GM11168 (cell line): ENCODE results near the gene MRPS23.

ENCODE experiments used
- in situ Hi-C: fragments of 300-500 bp; cut with MboI; formaldehyde crosslinking; loops from one replicate; pipeline ENCODE4 v1.12.0; 2022; ENCODE audit warnings: low sequenced_read_pairs; ENCODE audit not compliant: unreplicated experiment

Gene MRPS23

DNA sequence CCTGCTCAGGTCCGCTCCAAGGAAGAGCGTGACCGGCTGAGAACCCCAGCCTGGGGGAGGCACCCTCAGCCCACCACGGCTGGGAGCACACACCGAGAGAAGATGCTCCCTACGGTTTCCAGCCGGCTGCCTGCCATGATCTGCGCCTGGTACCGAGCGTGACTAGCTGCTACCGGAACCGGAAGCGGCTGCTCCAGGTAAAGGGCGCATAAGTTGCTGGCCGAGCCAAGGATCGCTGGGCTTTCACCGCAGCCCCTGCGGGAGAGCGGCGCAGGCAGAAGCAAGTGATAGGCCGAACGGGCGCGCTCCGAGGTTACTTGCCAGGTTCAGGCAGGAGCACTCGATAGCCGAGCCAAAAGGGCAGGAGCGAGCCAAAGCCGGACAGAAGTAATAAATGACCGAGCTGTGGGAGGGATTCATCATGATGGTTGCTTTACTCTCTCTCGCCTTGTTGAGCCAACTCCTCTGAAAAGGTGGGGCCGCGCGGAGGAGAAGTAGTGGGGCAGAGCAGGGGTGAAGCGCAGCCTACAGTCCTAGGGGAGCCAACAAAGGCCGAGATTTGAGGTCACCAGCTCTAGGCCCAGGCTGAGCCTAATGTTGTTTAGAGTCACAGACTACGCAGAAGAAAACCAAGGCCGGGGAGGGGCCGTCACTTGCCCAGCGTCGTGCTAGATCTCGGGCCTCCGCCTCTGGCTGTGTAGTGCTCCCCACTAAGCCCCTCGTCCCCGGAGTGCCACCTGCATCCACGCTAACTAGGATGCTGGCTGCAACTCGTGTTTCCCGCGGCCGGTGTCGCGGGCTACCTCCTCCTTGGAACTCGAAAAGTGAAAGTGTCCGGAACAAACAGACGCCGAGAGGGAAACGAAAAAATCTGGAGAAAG lies at the start of gene MRPS23:
TSS of gene MRPS23 (minus strand) at position 171 of the 881 bp plus-strand sequence. CDS start at position 137, 34 bp downstream.
- in situ Hi-C loops: loop anchor here (10.0 kb wide), 1 partner anchor 265 kb away; no protein-coding TSS in a partner anchor

DNA sequence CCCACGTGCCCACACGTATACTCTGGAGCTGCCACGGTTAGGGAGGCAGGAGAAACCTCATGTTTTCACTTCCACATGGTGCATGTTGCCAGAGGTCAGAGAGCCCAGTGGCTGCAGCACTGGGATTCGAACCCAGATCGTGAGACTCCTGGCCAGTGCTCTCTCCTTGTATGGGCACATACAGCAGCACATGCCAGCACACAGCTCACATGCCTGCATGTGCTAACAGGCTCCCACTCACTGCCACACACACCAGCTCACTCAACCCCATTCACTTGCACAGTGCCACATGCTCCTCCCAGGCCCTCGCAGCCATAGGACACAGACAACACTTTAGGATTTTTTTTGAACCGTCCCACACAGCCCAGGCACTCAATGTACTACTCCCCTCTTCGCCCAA lies 49.5 kb upstream of the MRPS23 start:
- in situ Hi-C loops: no loop called here

DNA sequence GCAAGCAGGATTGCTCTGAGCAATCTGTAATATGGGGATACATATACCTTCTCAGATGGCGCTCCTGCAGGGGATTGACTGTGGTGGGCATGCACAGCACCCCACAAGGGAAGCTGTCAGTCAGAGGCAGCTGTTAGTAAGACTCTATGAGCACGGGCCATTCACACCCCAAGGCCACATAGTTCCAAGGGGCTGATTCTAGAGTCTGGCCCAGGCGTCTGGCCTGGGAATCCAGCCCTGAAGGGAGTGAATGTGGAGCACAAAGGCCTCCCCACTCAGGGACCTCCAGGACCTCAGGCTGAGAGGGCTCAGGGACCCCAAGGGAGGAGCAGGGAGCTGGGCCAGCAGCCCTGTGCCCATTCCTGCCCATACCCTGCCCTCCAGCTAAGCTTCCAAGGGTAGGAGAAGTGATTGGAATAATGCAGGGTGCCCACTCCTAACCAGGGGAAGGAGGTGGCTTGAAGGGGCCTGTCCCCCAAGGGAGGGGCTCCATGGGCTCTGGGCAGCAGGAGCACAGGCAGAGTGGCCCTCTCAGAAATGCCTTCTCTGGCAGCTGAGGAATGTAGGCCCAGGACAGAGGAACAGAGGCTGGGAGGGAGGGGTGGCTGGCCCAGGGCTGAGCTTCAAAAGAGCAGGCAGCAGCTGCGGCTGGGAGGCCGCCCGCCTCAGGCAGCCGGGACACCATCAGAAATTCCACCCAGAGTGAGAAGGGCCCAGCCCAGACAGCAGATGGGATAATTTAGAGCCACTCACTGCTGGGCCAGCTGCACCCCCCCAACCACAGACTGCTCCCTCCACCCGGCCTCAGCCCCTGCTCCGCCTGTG lies 48.9 kb upstream of the MRPS23 start:
- in situ Hi-C loops: no loop called here

DNA sequence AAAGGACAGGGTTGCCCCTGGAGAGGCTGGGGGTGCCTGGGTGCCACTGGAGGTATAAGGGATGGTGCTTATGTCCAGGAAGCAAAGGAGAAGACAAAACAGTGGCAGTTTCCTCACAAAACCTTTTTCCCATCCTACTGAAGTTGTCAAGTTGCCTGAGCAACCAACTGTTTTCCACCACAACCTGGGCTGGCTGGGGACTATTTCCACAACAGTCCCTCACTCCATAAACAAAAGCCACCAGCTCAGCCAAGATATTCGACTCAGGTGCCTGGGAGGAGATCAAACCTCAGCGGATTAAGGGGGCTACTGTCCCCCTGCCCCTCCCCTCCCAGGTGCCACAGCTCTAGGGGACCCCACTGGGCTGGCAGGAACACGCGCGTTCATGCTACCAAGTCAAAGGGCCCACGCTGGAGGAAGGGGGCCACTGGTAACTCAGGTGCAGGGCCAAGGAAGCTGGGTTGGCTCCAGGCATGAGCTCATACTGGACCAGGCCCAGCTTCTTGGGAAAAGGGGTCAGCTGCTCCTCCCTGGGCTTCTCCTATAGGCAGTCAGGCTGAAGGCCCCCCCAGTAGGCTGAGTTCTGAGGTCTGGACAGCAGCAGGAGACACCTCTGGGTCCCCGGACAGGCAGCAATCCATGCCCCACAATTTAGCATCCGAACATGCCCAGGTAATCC lies 45.7 kb upstream of the MRPS23 start:
- in situ Hi-C loops: no loop called here

DNA sequence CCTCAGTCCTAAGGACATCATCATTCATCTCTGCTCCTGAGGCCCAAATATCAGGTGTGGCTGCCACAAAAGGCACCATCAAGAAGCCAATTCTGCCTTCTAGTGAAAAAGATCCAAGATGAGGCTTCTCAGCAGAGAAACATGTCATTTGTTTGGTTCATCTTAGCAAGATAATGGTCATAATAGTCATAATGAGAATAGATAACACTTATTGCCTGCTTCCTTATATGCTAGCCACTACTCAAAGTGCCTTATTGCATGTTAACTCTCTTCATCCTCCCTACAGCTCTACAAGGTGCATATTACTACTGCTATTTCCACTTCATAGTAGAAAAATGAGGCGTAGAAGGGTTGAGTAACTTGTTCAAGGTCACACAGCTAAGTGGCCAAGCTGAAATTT lies 45.0 kb upstream of the MRPS23 start:
- in situ Hi-C loops: loop anchor here (5.0 kb wide), 1 partner anchor 102 kb away; no protein-coding TSS in a partner anchor

DNA sequence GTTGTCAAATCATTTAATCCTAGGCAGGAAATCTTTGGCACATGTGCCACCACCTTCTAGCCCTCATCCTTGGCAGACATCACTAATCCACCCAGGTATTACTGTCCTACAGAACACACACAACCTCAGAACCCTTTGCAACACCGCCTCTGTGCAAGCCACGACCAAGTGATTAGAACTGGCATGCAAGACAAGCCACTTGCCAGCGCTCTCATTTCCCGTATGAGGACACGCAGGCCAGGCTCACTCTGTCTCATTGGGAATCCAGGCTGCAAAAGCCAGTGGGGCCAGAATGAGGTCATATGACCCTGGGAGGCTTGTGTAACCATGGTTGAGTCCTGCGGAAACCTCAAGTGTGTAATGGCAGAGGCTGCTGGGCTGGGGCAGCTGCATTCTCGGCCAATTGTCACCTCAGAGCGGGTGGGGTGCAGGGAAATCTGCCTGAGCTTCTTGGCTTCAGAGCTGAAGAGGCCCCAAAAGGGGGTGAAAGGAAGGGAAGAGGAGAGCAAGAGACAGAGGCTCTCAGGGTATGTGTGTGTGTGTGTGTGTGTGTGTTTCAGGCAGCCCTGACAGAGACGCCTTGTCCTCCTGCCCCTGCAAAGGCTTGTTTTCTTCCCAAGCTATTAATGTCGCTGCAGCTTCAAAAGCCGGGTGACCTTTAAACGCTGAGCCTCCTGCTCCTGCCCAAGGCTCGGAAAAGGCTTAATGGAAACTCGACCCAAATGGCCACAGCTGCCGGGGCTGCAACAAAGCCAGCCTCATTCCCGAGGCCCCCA lies 43.2 kb upstream of the MRPS23 start:
- in situ Hi-C loops: loop anchor here (5.0 kb wide), 1 partner anchor 104 kb away; no protein-coding TSS in a partner anchor

DNA sequence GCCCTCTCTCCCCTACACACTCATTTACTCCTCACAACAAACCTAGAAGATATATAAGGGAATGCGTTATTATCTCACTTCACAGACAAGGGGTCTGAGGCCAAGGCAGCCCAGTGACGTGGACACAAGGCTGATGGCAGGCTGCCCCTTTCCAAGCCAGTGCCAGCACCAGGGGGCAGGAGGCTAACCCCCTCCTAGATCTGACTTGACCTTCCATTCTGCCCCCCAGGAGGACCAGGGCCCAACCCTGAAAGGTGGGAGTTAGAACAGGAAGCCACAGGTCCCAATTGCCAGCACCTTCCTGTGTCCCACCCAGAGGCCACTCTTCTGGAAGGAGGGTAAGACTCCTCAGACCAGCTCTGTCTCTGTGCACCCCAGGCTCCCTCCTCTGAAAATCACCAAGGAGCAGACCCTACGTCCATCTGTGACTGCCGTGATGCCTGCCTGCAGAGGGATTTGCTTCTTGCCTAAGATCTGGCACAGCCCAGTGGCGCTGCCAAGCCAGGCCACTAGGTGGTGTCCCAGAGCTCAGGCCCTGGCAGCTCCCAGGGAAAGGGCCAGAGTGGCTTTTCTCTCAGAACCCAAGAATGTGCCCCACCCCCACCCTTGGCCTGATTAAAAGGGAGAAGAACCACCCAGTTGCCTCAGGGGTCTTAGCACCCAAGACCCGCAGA lies 42.4 kb upstream of the MRPS23 start:
- in situ Hi-C loops: loop anchor here (5.0 kb wide), 1 partner anchor 105 kb away; no protein-coding TSS in a partner anchor

DNA sequence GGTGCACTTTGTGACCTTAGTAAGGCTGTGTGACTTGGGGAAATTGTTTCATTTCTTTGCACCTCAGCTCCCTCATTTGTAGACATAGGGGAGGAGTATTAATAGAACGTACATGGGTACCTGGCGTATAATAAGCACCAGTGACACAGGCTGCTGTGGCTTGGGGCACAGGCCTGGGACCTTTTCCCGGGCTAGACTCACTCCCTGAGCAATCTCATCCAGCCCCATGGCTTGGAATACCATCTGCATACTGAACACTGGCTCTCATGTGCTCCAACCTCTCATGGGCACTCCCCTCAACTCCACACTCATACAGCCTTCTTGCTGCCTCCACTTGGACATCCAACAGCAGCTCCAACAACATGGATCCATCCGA lies 41.0 kb upstream of the MRPS23 start:
- in situ Hi-C loops: loop anchor here (5.0 kb wide), 1 partner anchor 106 kb away; no protein-coding TSS in a partner anchor

DNA sequence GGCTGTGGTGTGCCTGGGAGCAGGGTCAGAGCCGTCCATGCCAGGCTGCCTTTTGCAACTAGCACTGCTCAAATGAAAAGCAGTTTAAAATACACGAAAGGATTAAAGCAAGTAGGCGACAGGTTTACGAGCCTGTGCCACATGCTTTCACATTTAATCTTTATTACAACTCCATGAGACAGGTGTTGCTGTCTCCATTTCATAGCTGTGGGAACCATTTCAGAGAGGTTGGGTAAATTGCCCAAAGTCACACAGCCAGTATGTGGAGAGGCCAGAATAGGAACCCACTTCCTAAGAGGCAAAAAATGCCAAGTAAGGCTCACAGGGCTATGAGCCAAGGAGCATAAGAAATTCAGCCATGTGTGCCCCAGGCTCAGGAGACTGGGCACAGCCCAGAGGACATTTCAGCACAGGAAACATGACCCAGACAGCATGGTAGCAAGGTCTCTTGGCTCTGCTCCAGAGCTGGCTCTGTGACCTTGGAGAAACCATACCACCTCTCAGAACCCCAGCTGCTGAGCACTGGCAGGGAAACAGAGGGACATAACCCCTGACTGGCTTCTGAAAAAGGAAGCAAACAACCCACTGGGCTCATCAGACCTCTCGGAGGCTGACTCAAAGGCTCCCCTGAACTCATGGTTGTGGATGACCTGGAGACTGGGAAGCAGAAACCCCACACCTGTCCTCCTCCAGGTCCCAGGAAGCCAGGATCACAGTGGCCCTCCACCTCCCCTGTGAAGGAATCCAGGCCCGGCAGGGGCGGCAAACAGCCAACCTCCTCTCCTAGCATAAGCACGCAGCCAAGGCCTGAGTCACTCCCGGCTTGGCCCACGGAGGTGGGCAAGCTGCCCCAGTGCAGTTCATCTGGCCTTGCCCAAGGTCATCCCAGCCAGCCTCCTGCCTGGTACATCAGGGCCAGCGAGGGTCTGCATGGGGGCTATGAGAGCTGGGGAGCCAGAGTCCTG lies 40.3 kb upstream of the MRPS23 start:
- in situ Hi-C loops: loop anchor here (5.0 kb wide), 1 partner anchor 107 kb away; no protein-coding TSS in a partner anchor

DNA sequence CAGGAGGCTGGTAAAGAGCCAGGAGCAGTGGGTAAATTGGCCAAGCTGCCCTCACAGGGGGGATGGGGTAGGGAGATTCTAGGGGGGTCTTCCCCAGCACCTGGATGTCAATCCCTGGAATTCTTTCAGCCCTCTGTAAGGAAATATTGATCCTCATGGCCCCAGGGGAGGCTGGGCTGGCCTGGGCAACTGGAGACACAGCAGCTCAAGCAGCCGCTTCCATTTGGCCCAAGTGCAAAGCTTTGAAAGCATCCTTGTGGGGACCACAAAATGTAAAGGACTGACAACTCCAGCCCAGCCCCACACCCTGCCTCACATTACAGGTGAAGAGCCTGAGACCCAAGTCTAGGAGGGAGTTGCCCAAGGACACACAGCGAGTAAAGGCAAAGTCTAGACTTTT lies 39.4 kb upstream of the MRPS23 start:
- in situ Hi-C loops: no loop called here

DNA sequence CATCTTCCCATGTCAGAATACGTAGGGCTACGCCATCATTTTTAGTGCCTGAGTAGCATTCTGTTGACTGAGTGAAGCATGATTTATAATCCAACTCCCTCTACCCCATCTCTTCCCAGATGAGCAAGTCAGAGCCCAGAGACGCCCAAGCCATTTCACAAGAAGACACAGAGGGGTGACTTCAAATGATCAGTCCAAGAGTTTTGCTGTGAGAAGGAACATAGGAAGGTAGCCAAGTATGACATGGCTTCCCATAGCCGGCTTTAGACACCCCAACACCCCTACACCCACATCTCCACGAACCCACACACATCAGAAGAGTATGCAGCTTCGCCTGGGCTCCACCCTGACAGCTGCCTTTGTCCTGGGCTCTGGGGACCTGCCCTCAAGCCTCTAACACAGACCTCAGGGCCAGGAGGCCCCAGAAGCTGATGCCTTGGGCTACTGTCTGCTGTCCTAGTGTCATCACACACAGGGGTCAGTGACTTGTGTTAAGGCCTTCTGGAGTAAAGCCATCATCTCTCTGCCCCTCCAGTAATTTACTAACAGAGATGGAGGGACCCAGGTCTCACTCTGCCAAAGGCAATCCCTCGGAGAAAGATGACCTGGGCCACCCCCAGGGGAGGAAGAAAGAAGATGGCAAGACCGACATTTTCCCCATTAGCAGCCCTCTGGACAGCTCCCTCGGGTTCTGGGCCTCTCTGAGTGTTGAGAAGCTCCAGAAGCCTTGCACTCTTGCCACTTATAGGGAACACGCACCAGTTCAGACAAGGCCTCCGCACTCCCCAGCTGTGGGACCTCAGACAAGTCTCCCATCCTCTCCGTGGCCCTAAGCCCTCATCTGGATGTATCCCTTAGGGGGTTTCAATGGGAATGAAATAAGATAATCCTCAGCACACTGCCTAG lies 38.7 kb upstream of the MRPS23 start:
- in situ Hi-C loops: no loop called here

DNA sequence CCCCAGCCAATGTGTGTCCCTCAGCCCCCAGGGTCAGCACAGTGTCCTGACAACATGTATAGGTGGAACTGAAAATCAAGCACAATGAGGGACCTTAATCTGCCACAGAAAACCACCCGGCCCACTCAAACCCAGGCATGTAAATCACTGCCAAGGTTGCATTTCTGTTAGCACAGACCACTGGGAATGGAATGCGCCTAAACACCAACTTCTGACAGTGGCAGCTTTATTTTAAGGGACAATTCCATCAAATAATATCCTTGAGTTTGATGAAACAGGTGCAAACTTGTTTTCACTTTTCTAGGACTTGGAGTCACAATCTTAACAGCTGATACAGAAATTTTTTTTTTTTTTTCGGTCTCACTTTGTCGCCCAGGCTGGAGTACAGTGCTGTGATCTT lies 37.3 kb upstream of the MRPS23 start:
- in situ Hi-C loops: no loop called here

DNA sequence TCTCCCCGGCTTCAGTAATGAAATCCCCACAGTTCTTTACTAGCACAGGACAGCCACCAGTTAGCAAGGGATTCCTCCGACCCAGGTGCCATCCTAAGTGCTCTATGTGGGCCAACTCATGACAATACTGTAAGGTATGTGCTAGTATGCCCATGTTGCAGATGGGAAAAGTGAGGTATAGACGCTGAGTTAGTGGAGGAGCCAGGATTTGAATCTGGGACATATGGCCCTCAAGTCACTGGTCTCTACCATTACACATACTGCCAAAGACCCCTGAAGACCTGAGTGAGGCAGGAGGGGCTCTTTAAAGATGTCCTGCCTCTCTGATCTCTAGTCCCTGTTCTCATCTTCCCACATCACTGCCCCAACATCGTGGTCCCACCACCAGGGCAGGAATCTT lies 36.2 kb upstream of the MRPS23 start:
- in situ Hi-C loops: no loop called here

DNA sequence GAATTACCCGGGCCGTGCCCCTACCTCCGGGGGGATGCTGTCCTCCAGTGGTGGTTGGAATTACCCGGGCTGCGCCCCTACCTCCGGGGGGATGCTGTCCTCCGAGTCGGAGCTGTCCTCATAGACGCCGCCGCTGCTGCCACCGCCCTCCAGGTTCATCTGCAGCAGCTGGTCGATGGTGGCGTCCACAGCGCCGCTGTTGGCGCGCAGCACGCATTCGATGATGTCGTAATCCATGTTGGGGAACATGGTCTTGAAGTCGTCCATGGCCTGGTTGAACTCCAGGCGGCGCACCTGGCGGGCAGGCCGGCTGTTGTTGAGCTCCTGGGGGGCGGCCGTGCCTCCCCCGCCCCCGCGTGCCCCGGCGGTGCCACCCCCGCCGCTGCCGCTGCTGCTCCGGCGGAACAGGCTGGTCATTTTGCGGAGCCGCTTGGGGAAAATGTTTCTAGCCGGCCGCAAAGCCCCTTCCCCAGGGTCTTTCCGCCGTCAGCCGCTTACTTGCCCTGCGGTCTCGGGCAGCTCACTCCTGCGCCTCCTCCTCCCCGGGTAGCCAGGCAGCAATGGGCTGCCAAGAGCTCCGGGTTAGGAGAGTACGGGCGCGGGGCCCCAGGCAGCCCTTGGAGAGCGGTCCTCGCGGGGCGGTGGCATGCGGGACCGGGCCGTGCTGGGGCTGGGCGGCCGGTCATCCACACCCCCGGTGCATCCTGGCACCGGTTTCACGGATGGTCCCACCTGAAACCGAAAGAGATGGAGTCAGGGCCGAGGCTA lies 35.5 kb upstream of the MRPS23 start:
- in situ Hi-C loops: no loop called here

DNA sequence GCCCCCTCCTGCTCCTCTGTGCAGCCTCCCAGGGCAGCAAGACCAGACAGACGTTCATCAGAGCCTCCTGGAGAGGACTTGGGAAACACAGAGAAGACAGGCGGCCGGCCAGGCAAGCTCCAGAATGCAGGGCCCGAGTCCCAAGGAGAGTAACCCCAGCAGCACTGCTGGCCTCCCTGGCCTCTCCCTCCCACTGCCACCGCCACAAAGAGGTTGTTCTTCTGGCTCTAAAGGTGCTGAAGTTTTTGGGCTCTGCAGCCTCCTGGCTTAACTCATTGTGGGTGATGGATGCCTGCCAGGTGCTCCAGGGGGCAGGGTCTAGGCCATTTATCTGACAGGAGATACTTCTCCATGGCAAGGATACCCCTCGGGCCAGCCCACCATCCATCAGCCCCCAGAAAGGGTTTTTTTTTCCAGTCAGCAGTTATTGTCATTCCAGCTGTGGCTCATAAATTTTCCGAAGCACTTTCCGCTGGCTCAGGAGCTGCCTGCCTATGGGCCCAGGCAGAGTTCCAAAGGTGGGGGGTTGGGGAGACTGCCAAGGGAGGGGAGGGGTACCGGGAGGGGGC lies 32.0 kb upstream of the MRPS23 start:
- in situ Hi-C loops: no loop called here

DNA sequence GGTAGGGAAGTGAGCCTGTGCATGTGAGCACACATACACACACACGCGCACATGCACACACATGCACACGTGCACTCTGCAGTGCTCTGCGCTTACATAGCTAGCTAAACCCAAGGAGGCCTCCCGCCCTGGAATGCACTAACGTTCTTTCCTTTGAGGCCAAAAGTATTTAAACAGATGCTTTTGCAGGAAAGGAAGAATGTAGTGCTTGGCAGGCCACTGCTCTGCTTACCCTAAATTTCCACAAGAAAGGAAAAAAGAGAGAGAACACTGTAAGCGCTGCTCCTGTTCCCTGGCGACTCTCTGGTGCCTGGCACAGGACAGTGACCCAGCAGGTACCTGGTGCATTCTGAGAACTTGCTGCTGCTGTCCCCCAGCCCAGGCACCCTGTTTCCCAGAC lies 31.3 kb upstream of the MRPS23 start:
- in situ Hi-C loops: no loop called here
